Hematopoietic multipotent progenitor cell treated with erythropoietin and hydrocortisone succinate and interleukin-3 and kit ligand, for 8 days (in vitro differentiated cells): ENCODE data around the gene GSTM3.
A peak's percentile ranks its signal among the peaks of the same experiment; 100 is the strongest.
"Not testable (repeated sequence)": the region's sequence is repeated elsewhere in the genome, so short reads cannot be mapped to it uniquely, and the experiment has no call there.

Source experiments
- DNase-seq: peaks from one replicate; pipeline ENCODE4 v3.0.0-alpha.2; 2015

Gene GSTM3

DNA sequence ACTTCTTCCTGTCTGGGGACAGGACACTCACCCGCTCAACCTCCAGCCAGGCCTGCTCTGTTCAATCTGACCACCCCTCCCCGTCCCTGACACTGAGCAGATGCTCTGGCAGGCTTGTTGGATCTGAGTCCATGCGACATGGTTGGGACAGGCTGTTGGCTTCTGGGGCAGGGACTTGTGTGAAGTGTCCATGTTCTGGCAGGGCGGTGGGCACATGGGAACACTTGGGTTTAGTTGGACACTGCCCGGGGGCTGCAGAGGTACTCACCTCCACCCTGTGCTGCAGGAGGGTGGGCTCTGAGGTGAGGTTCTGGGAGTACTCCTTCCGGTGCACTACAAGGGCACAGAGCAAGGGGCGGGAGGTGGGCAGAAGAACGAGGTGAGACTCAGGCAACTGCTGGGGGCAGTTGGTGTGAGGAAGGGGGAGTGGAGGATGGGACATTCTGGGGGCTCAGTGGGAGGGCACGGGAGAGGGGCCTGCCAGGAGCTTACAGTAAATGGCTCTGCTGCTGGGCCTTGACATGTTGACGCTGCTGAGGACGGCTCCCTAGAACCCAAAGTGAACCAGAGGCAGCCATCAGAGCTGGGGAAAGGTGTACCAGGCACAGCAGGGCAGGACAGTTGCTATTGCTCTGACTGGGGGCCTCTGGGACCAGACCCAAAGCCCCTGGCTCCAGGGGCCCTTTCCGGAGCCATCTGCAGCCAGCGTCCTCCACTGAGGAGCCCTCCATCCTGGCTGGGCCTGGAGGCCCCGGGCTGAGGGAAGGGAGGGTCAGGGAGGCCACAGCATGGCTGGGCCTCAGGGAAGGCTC lies 20.6 kb upstream of the GSTM3 start:
- no peak for DNase-seq

DNA sequence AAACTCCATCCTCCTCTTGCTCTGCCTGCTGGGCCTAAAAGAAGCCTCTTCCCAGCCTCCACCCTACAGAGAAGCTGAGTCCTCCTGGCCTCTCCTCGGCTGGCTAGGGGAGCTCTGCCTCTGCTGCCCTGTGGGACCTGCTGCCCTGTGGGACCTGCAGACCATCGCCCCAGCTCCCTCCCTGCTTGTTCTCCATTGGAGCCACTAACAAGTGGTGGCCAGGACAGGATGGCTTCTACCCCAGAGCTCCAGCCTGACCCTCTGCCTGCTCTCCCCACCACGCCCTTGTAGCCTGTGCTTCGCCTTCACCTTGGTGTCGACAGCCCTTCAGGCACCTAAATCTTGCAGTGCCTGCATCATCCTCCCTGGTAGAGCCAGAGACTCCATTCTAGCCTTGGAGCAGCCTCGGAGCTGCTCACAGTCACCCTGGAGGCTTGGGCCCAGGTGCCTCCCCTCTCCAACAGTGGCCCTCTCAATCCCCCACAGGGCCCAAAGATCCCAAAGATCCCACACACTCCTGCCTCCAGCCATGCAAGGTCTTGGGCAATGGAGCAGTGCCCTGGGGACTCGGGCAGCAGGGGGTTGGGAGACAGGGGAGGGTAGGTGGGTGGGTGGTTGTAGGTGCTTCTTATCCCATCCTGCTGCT lies 19.9 kb upstream of the GSTM3 start:
- DNase-seq = no peak

DNA sequence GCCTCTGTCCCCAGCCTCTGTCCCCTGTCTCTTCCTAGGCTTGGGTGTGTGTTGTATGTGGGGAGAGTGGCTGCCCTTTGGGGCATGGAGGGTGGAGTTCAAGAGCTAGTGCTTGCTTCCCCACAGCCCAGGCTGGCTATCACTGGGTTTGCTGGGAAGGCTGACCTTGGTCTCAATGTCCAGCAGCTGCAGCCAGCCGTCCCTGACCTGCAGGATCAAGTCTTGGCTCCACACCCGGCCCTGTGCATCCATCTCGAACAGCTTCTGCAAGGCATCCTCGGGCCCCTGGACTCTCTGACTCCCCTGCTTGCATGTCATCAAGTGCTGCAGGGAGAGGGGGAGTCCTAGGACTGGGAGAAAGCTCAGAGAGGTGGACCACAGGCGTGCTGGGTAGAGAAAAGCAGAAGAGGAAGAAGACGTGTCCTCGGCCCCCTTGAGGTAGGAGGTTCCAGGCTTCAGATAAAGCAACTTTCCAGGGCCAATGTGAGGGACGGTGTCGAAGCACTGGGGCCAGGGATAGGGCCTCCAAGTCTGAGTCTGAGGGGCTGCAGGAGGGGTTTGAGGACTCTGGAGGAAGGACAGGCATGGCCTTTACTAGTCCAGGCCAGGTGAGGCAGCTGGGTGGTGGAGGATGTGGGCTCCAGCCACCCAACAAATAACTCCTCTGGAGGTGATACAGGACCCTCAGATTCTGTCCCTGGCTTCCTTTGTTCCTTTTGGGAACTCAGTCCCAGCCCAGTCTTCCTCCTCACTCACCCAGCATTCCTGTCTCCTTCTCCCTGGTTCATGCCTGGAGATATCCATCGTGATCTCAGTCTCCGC lies 18.9 kb upstream of the GSTM3 start:
- DNase-seq = no peak

DNA sequence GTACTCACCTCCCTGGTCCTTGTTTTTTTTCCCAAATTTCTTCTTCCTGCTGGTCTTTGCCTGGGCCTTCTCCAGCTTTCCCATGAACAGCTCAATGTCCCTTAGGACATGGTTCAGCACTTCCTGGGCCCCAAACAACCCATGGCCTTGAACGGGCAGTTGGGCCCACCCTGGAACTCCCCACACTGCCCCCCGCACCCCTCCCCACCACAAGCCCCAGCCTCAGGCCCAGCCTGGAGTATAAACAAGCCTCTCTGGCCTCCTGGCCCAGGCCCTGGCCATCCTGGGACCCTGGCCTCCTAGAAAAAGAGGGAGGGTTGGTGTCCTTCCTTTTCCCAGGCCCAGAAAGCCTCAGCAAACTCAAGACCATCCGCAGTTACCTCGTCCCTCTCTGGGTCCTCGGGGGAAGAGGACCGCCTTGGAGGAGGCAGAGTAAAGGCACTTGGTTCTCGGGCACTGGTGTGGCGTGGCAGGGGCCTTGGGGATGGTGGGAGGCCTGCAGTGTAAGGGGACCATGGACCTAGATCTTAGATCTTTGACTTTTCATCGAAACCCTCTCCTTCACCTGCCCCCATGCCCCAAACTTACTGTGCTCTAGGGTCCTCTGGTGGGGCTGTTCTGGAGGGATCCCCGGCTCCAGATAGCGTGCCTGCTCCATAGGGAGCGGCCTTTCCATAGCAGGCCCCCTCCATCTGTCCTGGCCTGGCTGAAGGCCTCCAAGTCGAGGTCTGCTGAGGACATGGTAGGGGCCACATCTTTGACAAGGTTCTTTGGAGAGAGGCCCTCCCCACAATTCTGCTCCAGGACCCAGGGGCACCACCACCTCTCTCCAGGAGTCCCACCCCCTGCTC lies 17.3 kb upstream of the GSTM3 start:
- no peak for DNase-seq

DNA sequence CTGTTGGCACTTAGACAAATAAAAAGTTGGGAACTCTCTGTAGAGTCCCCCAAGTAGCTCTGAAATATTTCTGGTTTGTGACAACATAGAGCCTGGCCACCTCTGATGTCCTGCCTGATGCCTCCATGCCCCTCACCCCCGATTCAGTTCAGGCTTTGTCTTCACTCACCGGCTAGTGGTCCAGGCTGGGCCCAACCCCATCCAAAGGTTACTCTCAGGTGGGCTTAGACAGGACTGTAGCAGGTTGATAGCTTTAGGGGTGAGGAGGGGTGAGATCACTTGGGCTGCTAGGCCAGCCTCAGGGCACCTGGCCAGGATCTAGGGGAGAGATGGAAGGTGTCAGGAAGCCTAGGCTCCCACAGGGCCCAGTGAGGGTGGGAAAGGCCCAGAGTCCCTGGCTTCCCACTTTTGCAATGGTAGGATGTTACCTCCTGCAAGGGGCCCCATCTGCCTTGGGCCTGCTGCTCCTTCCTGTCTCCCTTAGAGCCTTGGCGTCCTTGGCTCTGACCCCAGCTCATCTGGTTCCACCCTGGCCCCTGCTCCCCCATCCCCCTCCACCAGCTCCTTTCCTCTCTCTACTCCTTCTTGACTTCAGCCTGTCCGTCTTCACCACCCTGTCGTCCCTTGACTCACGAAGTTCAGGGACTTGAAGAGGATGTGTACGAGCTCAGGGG lies 16.1 kb upstream of the GSTM3 start:
- DNase-seq = no peak

DNA sequence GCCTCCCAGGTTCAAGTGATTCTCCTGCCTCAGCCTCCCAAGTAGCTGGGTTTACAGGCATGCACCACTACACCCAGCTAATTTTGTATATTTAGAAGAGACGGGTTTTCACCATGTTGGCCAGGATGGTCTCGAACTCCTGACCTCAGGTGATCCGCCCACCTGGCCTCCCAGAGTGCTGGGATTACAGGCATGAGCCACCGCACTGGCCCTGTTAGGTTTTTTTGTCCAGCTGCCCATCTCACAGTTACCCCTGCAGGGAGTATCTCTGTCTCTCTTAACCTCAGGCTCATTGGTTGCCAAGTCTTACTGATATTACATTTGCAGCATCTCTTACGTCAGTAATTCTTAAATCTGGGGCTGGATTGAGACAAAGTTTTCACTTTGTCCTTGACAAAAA lies 15.5 kb upstream of the GSTM3 start:
- DNase-seq = not testable (repeated sequence)

DNA sequence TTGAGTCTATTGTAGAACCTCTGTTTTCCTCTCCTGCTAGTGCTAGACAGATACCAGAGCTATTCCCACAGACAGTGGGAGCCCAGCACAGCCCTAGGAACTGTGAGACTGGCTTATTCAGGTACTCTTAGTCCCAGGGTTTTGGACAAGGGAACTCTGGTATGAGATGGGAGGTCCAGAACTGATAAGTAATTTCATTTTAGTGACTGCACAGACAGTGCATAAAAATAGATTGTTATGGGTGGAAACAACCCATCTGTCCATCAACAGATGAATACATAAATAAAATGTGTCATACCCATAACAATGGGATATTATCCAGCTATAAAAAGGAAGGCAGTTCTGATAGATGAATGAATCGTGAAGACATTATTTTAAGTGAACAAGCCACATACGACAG lies 13.9 kb upstream of the GSTM3 start:
- no peak for DNase-seq

DNA sequence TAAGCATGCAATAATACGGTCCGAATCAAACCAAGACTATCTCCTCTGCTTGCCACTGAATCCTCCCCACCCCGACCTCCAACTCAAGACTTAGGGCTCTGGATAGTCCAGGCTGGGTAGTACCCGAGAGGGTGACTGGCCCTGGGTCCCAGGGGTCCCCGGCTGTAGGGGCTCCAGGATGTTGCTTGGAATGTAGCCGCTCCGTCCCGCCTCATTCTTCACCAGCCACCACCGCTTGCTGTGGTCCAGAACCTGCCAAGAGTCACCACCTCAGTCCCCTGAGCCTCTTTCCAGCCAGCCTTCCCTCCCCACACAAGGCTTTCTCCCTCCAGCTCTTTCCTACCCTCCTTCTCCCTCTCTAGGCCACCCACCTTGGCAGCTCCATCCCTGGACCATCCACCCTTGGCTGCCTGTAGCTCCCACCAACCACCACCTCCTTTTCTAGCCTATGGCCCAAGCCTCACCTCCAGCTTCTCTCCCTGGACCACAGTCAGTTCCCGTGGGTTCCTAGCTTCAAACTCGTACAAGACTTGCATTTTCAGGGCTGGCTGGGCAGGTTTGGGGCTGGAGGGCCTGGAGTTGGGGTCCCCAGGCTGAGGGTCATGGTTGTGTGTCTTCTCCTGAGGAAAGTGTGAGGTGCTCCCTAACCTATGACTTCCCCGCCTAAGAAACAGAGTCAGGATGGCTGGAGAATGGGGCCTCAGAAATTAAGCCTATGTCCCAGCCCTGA lies 10.9 kb upstream of the GSTM3 start:
- DNase-seq = no peak

DNA sequence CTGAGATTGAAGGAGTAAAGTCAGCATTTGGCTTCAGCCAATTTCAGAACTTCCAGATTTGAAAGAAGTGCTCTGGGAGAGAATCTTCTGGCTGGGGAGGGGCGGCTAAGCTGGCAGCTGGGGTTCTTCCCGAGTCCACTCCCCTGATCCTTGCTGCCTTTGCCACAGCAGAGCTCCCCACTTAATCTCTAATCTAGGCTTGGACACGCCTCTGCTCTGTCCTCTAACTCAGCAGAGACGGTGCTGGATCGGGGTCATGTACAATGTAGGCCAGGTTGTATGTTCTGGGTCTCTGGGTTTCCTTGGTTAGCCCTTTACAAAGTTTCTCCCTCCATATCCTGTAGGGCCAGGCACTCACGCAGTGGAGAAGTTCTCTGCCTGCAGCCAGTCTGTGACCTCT lies 10.1 kb upstream of the GSTM3 start:
- no peak for DNase-seq

DNA sequence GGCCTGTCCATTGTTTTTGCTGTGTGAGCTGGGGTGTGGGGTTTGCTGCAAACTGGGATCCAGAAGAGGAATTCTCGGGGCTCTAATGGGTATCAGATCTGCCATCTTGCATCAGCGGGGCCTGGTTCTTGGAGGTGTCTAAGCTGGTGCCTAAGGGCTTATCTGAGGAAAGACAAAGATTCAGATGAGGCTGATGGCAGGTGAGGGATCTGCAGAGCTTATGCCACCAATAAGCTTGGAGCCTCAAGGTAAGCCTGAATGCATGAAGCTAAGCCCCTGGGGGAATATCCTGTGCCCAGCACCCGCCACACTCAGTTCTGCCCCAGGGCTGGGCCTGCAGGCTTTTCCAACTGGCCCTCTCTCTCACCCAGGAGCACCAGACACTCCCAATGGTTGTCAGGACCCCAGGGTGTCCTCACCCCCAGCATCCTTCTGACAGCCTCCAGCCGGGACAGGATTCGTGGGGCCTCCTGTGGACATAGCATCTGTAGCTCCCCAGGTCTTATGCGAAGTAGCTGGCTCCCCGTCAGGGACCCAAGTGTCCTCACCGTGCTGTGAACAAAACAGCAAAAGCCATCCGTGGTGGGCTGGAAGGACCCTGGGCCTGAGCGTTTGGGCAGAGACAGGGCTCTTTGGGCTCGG lies 9.5 kb upstream of the GSTM3 start:
- no peak for DNase-seq

DNA sequence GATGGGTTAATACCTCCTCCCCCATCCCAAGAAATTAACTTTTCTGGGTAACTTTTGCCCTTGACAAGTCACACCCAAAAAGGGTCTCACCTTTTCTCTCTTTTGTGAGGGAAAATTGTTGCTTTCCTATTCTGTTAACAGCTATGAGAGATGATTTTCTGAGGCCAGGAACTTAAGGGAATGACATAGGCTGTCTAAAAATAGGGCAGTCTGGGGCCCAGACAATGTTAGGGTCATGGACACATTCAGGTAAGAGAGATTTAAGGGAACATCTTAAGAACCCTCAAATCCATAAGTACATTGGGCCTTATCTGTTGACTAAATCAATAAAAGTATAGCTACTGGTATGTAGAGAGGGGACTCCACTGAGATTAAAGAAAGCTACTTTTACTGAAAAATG lies 8.4 kb upstream of the GSTM3 start:
- DNase-seq = no peak

DNA sequence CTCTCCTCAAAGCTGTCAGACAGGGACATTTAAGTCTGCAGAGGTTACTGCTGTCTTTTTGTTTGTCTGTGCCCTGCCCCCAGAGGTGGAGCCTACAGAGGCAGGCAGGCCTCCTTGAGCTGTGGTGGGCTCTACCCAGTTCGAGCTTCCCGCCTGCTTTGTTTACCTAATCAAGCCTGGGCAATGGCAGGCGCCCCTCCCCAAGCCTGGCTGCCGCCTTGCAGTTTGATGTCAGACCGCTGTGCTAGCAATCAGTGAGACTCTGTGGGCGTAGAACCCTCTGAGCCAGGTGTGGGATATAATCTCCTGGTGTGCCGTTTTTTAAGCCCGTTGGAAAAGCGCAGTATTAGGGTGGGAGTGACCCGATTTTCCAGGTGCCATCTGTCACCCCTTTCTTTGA lies 7.5 kb upstream of the GSTM3 start:
- DNase-seq = not testable (repeated sequence)

DNA sequence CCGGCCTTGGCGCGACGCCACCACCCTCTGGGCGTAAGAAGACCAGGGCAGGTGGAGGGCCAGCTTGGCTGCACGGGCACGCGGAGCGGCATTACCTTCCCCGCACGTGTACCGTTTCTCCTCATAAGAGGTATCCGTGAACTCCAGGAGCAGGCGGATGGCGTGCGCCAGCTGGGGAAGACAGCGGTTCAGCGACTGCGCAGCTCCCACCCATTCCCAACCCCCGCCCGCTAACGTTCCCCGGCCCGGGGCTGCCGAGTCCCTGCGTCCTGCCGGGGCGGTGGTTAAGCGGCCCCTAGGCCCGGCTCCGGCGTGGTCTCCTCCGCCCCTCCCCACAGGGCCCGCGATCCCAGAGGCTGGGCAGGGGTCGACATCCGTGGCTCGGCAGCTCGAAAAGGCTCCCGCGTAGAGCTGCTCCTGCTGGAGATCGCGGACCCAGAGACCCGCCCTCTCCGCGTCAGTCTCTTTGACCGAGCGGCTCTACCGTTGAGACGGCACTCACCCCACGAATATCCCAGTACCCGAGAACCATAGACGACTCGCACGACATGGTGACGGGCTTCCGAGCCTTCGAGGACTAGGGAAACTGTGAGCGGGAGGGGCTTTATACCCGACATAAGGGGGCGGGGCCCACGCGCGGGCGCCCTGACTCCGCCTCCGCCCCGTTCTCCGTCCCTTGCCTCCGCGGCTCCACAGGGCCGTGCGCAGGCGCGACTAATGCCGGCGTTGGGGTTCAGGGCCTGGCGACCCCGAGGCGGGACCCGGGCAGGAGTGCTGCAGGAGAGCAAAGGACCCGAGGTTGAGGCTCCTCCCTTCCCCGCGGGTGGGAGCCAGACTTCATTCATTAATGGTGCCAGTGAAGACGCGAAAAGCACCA lies 862 bp downstream of the GSTM3 start:
- peak; percentile 74 for DNase-seq

DNA sequence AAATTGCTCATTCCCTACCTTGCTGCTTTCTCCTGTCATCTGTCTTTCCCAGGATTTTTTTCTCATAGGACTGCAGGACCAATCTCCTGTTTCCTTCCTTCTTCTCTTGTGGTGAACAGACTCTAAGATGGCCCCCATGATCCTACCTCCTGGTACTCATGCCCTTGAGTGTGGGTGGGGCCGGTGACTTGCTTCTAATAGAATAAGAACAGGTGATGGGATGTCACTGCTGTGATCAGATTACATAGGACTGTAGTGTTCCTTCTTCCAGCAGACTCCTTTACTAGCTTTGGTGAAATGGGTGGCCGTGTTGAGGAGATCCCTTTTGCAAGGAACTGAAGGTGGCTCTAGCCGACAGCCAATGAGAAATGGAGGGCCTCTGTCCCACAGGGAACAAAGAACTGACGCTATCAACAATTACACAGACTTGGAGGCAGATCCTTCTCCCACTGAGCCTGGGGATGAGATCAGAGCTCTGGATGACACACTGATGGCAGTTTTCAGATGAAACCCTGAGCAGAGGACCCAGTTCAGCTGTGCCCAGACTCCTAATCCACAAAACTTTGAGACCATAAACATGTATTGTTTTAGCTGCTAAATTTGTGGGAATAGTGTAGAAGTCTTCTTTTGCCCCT lies 7.5 kb downstream of the GSTM3 start:
- DNase-seq = no peak

DNA sequence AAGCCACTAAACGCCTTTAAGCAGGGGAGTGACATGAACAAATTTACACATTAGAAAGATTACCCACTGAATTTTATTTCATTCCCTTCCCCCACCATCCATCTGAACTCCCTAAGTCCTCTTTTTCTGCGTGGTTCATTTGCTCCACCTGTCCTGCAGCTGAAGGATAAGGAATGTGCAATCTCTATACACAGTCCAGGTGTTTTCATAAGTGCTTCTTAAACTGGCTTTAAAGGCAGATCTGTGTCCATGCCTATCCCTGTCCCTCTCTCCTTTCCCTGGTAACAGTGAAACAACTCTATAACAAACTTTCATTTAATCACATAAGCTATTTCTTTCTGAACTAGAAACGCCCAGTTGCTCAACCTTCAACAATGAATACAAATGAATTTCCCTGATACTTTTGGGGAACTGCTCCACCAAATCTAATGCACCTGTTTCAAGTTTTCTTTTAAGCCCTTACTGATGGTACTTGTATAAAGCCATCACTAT lies 8.4 kb downstream of the GSTM3 start:
- peak; percentile 16 for DNase-seq

DNA sequence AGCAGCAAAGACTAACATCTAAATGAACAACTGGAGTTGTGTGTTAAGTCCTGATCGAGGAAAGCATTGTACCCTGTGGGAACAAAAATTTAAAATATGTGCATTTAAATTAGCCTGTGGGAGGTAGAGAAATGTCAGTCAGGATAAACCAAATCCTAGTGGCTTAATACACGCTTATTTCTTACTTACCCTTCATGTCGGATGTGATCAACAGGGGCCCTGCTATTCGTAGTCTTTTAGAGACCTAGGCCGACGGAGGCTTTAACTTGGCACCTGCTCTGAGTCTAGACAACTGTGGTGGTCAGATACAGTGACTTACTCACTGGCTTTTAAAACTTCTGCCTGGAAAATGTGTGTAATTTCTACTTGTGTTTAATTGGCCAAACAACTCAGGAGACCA lies 10.2 kb downstream of the GSTM3 start:
- no peak for DNase-seq

DNA sequence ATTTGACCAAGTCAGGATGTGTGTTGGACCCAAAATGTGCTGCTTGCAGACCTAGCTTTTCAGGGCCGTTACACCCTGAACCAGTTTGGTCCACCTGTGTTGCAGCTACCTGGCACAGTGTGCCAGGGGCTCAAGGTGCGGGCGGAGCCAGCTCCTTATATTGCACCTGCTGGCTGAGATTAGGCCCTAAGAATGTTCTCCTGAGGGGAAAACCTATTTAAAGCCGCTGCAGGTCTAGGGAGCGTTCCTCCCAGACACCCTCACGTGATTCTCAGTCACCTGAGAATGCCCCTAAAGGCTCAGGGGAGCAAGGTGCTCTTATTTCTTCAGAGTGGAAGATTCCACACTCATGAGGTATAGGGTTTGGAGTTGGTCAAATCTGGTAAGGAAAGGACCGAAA lies 12.0 kb downstream of the GSTM3 start:
- no peak for DNase-seq

DNA sequence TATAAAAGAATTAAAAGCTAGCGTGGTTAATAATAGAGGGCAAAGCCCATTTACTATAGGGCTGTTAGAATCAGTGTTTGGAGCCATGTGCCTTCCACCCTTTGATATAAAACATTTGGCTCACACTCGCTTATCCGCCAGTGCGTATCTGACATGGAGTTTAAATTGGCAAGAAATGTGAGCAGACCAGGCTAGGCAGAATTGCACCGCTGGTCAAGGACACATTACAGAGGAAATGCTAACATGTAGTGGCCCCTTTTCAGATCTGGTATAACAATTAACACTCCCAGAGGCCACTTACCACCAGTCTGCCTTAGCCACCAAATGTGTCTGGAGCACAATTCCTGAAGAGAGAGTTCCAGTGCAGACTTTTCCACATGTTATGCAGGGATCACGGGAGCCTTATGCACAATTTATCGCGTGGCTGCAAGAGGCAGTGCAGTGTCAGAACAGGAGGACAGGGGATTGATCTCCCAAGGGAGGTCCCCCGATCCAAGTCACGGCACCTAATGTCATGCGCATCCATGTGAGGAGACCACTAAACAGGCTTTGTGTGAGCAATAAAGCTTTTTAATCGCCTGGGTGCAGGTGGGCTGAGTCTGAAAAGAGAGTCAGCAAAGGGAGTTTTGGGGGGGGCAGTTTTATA lies 14.0 kb downstream of the GSTM3 start:
- DNase-seq = no peak

DNA sequence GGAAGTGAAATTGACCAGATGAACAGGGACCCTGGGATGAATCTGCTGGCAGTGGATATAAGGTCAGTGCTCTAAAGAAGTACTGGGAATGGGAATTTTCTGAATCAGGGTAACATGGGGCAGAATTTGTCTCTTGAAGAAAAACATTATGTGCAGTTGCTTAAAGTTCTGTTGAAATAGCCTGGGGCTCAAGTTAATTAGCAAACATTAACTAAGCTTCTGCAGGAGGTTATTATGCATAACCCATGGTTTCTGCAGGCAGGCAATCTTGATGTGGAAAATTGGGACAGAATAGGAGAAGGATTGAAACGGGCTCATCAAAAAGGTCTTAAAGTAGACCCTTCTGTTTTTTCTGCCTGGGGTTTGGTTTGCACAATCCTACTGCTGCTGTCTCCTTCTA lies 14.8 kb downstream of the GSTM3 start:
- no peak for DNase-seq
